Measurements from ENCODE around the gene QPCTL. TPM values are rescaled to one million over a fixed set of nuclear protein-coding genes. Genes with fewer than 3 reads are reported as not detected.

QPCTL gene
- total and polyA plus RNA-seq, 9 of the 15 experiments (the other 6 are each of a cell fraction or from before 2014, with no cell fraction given) = 0.99 to 31.3 (median 12.7) TPM

GRCh38 chr19:45659096-45659729 is 33.3 kb upstream of the QPCTL start:
- POLR2A ChIA-PET = interaction anchor here (0.9 kb wide), 2 partner anchors 8 to 12 kb away, joined by 3 read pairs; no protein-coding TSS in a partner anchor
- Histone ChIP-seq H3K36me3 (ENCODE audit: control insufficient read depth, insufficient read depth, low read length) (no peaks in the 10 kb centered on the region), H3K9me3 (replicated peaks; ENCODE audit: control insufficient read depth, insufficient read depth, low read depth, low read length) (no peaks in the 10 kb centered on the region), H3K4me1 (replicated peaks in 1 of 2; ENCODE audit: control insufficient read depth in 2 of 2, insufficient read depth in 2 of 2, low read length in 2 of 2) (peaks cover 0 to 7% of the 10 kb centered on the region in 2 experiments; a peak in 3 of 5 replicates), H3K27me3 (ENCODE audit: control insufficient read depth in 2 of 2, insufficient read depth in 2 of 2, low read length in 2 of 2) (no peaks in the 10 kb centered on the region), H3K9me1 (ENCODE audit: control insufficient read depth, insufficient read depth, low read length) (no peaks in the 10 kb centered on the region), H3K4me3 (no peak overlapping the region), H3K9ac (ENCODE audit: insufficient read depth in 1 of 2, low read depth in 2 of 2, low read length in 2 of 2) (no peak overlapping the region), H3K79me2 (ENCODE audit: control insufficient read depth, insufficient read depth, low read length) (no peaks in the 10 kb centered on the region), H4K20me1 (replicated peaks; ENCODE audit: control insufficient read depth, insufficient read depth, low read length) (no peaks in the 10 kb centered on the region), H2AFZ (ENCODE audit: low read depth, low read length) (no peak overlapping the region), H3K27ac (ENCODE audit: extremely low read depth, low read depth, low read length) (no peak overlapping the region), H3K4me2 (ENCODE audit: insufficient read depth, low read length) (no peak overlapping the region)
- FAIRE-seq (no peak), DNase-seq (ENCODE audit: extremely low read depth in 1 of 4, low spot score in 3 of 4) (peak in 2 of 4 experiments; percentile 14), ATAC-seq (peak; percentile 49; the same call in 2 of the 3 replicates)
- intact Hi-C loops (cut with micrococcal nuclease) = no loop called here
- CTCF ChIA-PET (ENCODE audit: low intra/inter-chr PET ratio) = no interaction called here
- TF ChIP-seq MCM3 (IDR thresholded peaks at IDR 0.05) (peak; percentile 8; the same call in 1 of the 2 replicates), ZNF764 (CRISPR knock-in tag; IDR thresholded peaks at IDR 0.05; ENCODE audit: low read depth) (no peak), ZBTB7A (IDR thresholded peaks at IDR 0.05; ENCODE audit: borderline replicate concordance, control insufficient read depth, low read depth, low read length) (peak; percentile 38; the same call in 1 of the 2 replicates), RBM15 (IDR thresholded peaks at IDR 0.05; ENCODE audit: insufficient read depth, low read length) (no peak)
- whole genome bisulfite sequencing (ENCODE audit: insufficient coverage, low coverage, missing lambda C conversion rate) = 30% methylated on average over 4 of the region's 6 CpGs
- no TSS peak for BruUV-seq (replicated peaks)
- in situ Hi-C loops (cut with MboI) = no loop called here

GRCh38 chr19:45660636-45661035 is 31.8 kb upstream of the QPCTL start:
- intact Hi-C loops (cut with micrococcal nuclease) = no loop called here
- Histone ChIP-seq H3K9me3 (replicated peaks; ENCODE audit: control insufficient read depth, insufficient read depth, low read depth, low read length) (no peaks in the 10 kb centered on the region), H3K79me2 (ENCODE audit: control insufficient read depth, insufficient read depth, low read length) (no peaks in the 10 kb centered on the region), H3K4me2 (ENCODE audit: insufficient read depth, low read length) (no peak overlapping the region), H3K9me1 (ENCODE audit: control insufficient read depth, insufficient read depth, low read length) (no peaks in the 10 kb centered on the region), H3K9ac (ENCODE audit: insufficient read depth in 1 of 2, low read depth in 2 of 2, low read length in 2 of 2) (peak overlapping the region in 1 of 2 experiments; percentile 81; a peak in 2 of 4 replicates), H3K27ac (ENCODE audit: extremely low read depth, low read depth, low read length) (no peak overlapping the region), H3K4me1 (replicated peaks in 1 of 2; ENCODE audit: control insufficient read depth in 2 of 2, insufficient read depth in 2 of 2, low read length in 2 of 2) (peaks cover 0 to 7% of the 10 kb centered on the region in 2 experiments; a peak in 3 of 5 replicates), H2AFZ (ENCODE audit: low read depth, low read length) (peak overlapping the region; percentile 22), H3K36me3 (ENCODE audit: control insufficient read depth, insufficient read depth, low read length) (no peaks in the 10 kb centered on the region), H3K4me3 (no peak overlapping the region), H4K20me1 (replicated peaks; ENCODE audit: control insufficient read depth, insufficient read depth, low read length) (no peaks in the 10 kb centered on the region), H3K27me3 (ENCODE audit: control insufficient read depth in 2 of 2, insufficient read depth in 2 of 2, low read length in 2 of 2) (no peaks in the 10 kb centered on the region; a peak in 1 of 5 replicates)
- no TSS peak for BruUV-seq (replicated peaks)
- WGBS (ENCODE audit: insufficient coverage, low coverage, missing lambda C conversion rate) = 16% methylated on average over 8 of the region's 8 CpGs
- in situ Hi-C loops (cut with MboI) = no loop called here
- ATAC-seq = peak; percentile 48; the same call in 2 of the 3 replicates
- FAIRE-seq = no peak
- peak in 2 of 4 experiments; percentile 15 to 17 for DNase-seq (ENCODE audit: extremely low read depth in 1 of 4, low spot score in 3 of 4)
- ChIA-PET POLR2A (interaction anchor here (1.4 to 2.0 kb wide), 2 partner anchors 9 kb away, joined by 5 to 7 read pairs; no protein-coding TSS in a partner anchor), CTCF (ENCODE audit: low intra/inter-chr PET ratio) (no interaction called here)
- no peak for TF ChIP-seq RAD51 (IDR thresholded peaks at IDR 0.05; ENCODE audit: borderline replicate concordance, low read depth)
- no peak for TF ChIP-seq CTBP1 (IDR thresholded peaks at IDR 0.05; ENCODE audit: borderline replicate concordance)
- no peak for TF ChIP-seq ATF7 (IDR thresholded peaks at IDR 0.05)
- TF ChIP-seq ARID4B (CRISPR knock-in tag; IDR thresholded peaks at IDR 0.05) = no peak
- TF ChIP-seq SIX5 (IDR thresholded peaks at IDR 0.05; ENCODE audit: borderline replicate concordance in 1 of 2, insufficient read depth in 1 of 2, low read depth in 1 of 2, low read length in 2 of 2) = no peak
- no peak for TF ChIP-seq SNRNP70 (optimal IDR thresholded peaks at IDR 0.05; ENCODE audit: low read depth, low read length)

All from K562 (cell line).